GM04503 (cell line): ENCODE data around the gene CYB5R2.
A peak's percentile ranks its signal among the peaks of the same experiment; 100 is the strongest.

Source experiments
- DNase-seq: peaks from one replicate; pipeline ENCODE4 v3.0.0-alpha.2; 2012; ENCODE audit warnings: low read depth

Gene CYB5R2

GRCh38 chr11:7637447-7638157, 35.7 kb downstream of the CYB5R2 start:
- DNase-seq, result peak; percentile 67

GRCh38 chr11:7636350-7636749, 37.0 kb downstream of the CYB5R2 start:
- DNase-seq, result no peak

- no peak for DNase-seq
Measured at GRCh38 chr11:7635708-7636107, 37.6 kb downstream of the CYB5R2 start.

- no peak for DNase-seq
Measured at GRCh38 chr11:7635137-7635536, 38.2 kb downstream of the CYB5R2 start.

- DNase-seq, result no peak
Measured at GRCh38 chr11:7632211-7632610, 41.1 kb downstream of the CYB5R2 start.

- DNase-seq, result no peak
Measured at GRCh38 chr11:7630002-7630401, 43.3 kb downstream of the CYB5R2 start.

GRCh38 chr11:7628660-7629059, 44.6 kb downstream of the CYB5R2 start:
- DNase-seq, result no peak

- no peak for DNase-seq
Measured at GRCh38 chr11:7622721-7623120, 50.6 kb downstream of the CYB5R2 start.

- DNase-seq, result no peak
Measured at GRCh38 chr11:7621554-7621953, 51.7 kb downstream of the CYB5R2 start.

- no peak for DNase-seq
Measured at GRCh38 chr11:7621090-7621489, 52.2 kb downstream of the CYB5R2 start.

GRCh38 chr11:7619322-7619721, 54.0 kb downstream of the CYB5R2 start:
- no peak for DNase-seq

- DNase-seq, result no peak
Measured at GRCh38 chr11:7617032-7617431, 56.3 kb downstream of the CYB5R2 start.
